K562 (cell line): ENCODE data around the gene SEMA4G. TPM values are rescaled to one million over a fixed set of nuclear protein-coding genes. Genes with fewer than 3 reads are reported as not detected.

Source experiments
- CREB1 ChIP-seq, 2 experiments: sonication (generic) in 1 of 2; formaldehyde crosslinking in 1 of 2; IDR thresholded peaks; 2 replicates each; pipeline versions ENCODE4 v1.6.1 to v1.8.0; 2012 to 2022; ENCODE audit warnings: inconsistent platforms in 1 of 2, mild to moderate bottlenecking in 1 of 2, missing genetic modification reagents in 1 of 2, moderate library complexity in 1 of 2
- NFE2 ChIP-seq: IDR thresholded peaks from 2 replicates; pipeline ENCODE4 v1.6.1; 2014; ENCODE audit warnings: antibody characterized with exemption, low read depth
- NR1H2 ChIP-seq: sonication (generic); formaldehyde crosslinking; IDR thresholded peaks from 2 replicates; pipeline ENCODE4 v1.4.0; 2020; ENCODE audit warnings: mild to moderate bottlenecking, missing genetic modification reagents
- PHF8 ChIP-seq: fragments of 200-600 bp; sonication (generic); IDR thresholded peaks from 2 replicates; pipeline ENCODE4 v1.6.1; 2012; ENCODE audit warnings: mixed run types, mild to moderate bottlenecking, inconsistent platforms, low read length, moderate library complexity, borderline replicate concordance
- RAD51 ChIP-seq: fragments of 450-650 bp; IDR thresholded peaks from 2 replicates; pipeline ENCODE4 v1.7.1; 2016; ENCODE audit warnings: low read depth, mild to moderate bottlenecking, borderline replicate concordance
- RBBP5 ChIP-seq: fragments of 200-600 bp; sonication (generic); IDR thresholded peaks from 2 replicates; pipeline ENCODE4 v1.6.1; 2012; ENCODE audit warnings: borderline replicate concordance, mild to moderate bottlenecking, low read length, control low read depth, inconsistent platforms; ENCODE audit not compliant: insufficient read depth, poor library complexity, severe bottlenecking
- ZNF253 ChIP-seq: fragments of 250-450 bp; sonication (Bioruptor Pico); conservative IDR thresholded peaks from 2 replicates; pipeline ENCODE4 v1.6.1; 2021; ENCODE audit warnings: mild to moderate bottlenecking
- ZNF445 ChIP-seq: fragments of 250-450 bp; sonication (Bioruptor Pico); IDR thresholded peaks from 2 replicates; pipeline ENCODE4 v1.4.0; 2020; ENCODE audit warnings: low read depth, mild to moderate bottlenecking, moderate library complexity
- ZNF766 ChIP-seq: fragments of 200-800 bp; sonication (Bioruptor generic); conservative IDR thresholded peaks from 2 replicates; pipeline ENCODE4 v1.6.1; 2016; ENCODE audit warnings: missing genetic modification characterization, missing compliant biosample characterization
- polyA plus RNA-seq, 8 experiments: library from polyadenylated mRNA; depleted of rRNA in 4 of 8; stranded (reverse) in 5 of 8; unstranded in 3 of 8; fragments of >200 nt; fragmentation: Nextera tagmentation in 2 of 8; fragmentation: Illumina TruSeq in 1 of 8; extraction: Ambion mirVana in 2 of 8; extraction: Trizol in 1 of 8; gene quantifications; 2 replicates each; pipeline versions ENCODE4 v1.2.1 to v1.2.3, GENCODE V29; 2011 to 2014; ENCODE audit warnings: inconsistent platforms in 1 of 8, missing spikeins in 1 of 8
- total RNA-seq, 7 experiments: library from RNA; depleted of rRNA in 6 of 7; stranded (reverse); fragments of >200 nt in 6 of 7; fragmentation: Illumina TruSeq in 2 of 7; extraction: Trizol in 2 of 7; gene quantifications; 2 replicates each; pipeline versions ENCODE4 v1.2.1 to v1.2.3, GENCODE V29; 2011 to 2021; ENCODE audit warnings: low replicate concordance in 1 of 7
- TF ChIP-seq, protein P1 (sequence below): fragments of 450-650 bp; IDR thresholded peaks from 2 replicates; pipeline ENCODE4 v1.6.1; 2016; ENCODE audit warnings: borderline replicate concordance
- TF ChIP-seq, protein P2 (sequence below): fragments of 250-450 bp; sonication (Bioruptor Pico); IDR thresholded peaks from 2 replicates; pipeline ENCODE4 v1.8.0; 2021; ENCODE audit warnings: moderate library complexity, mild to moderate bottlenecking, inconsistent platforms
- TF ChIP-seq, protein P3 (sequence below): sonication (generic); formaldehyde crosslinking; IDR thresholded peaks from 2 replicates; pipeline ENCODE4 v1.8.0; 2022; ENCODE audit warnings: mild to moderate bottlenecking, missing genetic modification reagents
- TF ChIP-seq, protein P4 (sequence below), 3 experiments: fragments of 200-800 bp in 1 of 3; fragments of 250-450 bp in 1 of 3; fragments of 450-650 bp in 1 of 3; sonication (Bioruptor Pico) in 1 of 3; sonication (Bioruptor generic) in 1 of 3; formaldehyde crosslinking in 1 of 3; IDR thresholded peaks; 2 replicates each; pipeline versions ENCODE4 v1.6.1 to v1.8.0; 2016 to 2022; ENCODE audit warnings: mild to moderate bottlenecking in 2 of 3, missing genetic modification characterization in 2 of 3, missing compliant biosample characterization in 1 of 3, moderate library complexity in 1 of 3
- TF ChIP-seq, protein P5 (sequence below): sonication (generic); formaldehyde crosslinking; IDR thresholded peaks from 2 replicates; pipeline ENCODE4 v1.5.0; 2020; ENCODE audit warnings: missing genetic modification reagents

Gene SEMA4G
- total and polyA plus RNA-seq, 9 of the 15 experiments (the other 6 are each of a cell fraction or from before 2014, with no cell fraction given): 0.40 to 7.8 (median 1.8) TPM

DNA sequence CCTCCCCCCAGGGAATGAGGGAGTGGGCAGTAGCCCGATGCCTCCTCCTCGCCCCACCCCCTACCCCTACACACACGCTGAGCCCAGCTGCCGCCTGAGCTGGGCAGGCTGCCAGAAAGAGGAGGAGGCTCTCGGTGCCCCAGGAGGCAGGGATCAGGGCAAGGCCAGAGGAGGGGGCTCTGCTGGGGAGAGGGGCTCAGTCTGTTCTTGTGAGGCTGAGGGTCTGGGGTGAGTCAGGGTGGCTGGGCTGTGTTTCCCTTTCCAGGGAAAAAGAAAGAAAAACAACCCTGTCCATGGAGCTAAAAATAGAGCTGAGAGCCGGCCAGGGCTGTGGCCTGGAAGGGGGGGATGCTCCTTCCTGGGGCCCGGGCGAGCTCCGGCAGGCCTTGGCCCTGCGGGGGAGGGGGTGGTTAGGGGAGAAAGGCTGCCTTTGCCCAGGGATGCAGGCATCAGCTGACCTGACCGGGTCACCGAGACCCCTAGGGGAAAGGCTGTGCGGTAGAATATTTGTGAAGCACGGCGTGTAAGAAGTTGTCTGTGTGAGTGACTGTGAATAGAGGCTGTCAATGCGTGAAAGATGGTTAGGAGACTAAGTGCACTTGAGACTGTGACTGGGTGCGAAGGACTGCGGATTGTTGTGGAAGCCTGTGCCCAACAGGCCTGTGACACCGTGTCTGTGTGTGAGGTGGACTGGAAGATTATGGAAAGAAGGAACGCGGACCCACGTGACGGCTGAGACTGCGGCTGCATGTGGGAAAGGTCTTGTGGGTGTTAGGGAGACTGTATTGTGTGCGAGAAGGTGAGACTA, 29.1 kb downstream of the SEMA4G start (continued):
- TF ChIP-seq CREB1 (IDR thresholded peaks at IDR 0.05) (no peak), CREB1 (CRISPR knock-in tag; IDR thresholded peaks at IDR 0.05) (no peak), NR1H2 (CRISPR knock-in tag) (no peak), ZNF445 (CRISPR knock-in tag) (no peak), ZNF253 (CRISPR knock-in tag) (no peak), RBBP5 (no peak), ZNF766 (CRISPR knock-in tag) (no peak), PHF8 (no peak), NFE2 (no peak), RAD51 (peak; percentile 38; the same call in 1 of the 2 replicates)
- TF ChIP-seq, protein P1, sequence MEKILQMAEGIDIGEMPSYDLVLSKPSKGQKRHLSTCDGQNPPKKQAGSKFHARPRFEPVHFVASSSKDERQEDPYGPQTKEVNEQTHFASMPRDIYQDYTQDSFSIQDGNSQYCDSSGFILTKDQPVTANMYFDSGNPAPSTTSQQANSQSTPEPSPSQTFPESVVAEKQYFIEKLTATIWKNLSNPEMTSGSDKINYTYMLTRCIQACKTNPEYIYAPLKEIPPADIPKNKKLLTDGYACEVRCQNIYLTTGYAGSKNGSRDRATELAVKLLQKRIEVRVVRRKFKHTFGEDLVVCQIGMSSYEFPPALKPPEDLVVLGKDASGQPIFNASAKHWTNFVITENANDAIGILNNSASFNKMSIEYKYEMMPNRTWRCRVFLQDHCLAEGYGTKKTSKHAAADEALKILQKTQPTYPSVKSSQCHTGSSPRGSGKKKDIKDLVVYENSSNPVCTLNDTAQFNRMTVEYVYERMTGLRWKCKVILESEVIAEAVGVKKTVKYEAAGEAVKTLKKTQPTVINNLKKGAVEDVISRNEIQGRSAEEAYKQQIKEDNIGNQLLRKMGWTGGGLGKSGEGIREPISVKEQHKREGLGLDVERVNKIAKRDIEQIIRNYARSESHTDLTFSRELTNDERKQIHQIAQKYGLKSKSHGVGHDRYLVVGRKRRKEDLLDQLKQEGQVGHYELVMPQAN: peak; percentile 44; the same call in 1 of the 2 replicates
- TF ChIP-seq, protein P2, sequence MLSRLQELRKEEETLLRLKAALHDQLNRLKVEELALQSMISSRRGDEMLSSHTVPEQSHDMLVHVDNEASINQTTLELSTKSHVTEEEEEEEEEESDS: no peak
- TF ChIP-seq, protein P3, sequence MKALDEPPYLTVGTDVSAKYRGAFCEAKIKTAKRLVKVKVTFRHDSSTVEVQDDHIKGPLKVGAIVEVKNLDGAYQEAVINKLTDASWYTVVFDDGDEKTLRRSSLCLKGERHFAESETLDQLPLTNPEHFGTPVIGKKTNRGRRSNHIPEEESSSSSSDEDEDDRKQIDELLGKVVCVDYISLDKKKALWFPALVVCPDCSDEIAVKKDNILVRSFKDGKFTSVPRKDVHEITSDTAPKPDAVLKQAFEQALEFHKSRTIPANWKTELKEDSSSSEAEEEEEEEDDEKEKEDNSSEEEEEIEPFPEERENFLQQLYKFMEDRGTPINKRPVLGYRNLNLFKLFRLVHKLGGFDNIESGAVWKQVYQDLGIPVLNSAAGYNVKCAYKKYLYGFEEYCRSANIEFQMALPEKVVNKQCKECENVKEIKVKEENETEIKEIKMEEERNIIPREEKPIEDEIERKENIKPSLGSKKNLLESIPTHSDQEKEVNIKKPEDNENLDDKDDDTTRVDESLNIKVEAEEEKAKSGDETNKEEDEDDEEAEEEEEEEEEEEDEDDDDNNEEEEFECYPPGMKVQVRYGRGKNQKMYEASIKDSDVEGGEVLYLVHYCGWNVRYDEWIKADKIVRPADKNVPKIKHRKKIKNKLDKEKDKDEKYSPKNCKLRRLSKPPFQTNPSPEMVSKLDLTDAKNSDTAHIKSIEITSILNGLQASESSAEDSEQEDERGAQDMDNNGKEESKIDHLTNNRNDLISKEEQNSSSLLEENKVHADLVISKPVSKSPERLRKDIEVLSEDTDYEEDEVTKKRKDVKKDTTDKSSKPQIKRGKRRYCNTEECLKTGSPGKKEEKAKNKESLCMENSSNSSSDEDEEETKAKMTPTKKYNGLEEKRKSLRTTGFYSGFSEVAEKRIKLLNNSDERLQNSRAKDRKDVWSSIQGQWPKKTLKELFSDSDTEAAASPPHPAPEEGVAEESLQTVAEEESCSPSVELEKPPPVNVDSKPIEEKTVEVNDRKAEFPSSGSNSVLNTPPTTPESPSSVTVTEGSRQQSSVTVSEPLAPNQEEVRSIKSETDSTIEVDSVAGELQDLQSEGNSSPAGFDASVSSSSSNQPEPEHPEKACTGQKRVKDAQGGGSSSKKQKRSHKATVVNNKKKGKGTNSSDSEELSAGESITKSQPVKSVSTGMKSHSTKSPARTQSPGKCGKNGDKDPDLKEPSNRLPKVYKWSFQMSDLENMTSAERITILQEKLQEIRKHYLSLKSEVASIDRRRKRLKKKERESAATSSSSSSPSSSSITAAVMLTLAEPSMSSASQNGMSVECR: no peak; the same call in 1 of the 2 replicates
- TF ChIP-seq, protein P4, sequence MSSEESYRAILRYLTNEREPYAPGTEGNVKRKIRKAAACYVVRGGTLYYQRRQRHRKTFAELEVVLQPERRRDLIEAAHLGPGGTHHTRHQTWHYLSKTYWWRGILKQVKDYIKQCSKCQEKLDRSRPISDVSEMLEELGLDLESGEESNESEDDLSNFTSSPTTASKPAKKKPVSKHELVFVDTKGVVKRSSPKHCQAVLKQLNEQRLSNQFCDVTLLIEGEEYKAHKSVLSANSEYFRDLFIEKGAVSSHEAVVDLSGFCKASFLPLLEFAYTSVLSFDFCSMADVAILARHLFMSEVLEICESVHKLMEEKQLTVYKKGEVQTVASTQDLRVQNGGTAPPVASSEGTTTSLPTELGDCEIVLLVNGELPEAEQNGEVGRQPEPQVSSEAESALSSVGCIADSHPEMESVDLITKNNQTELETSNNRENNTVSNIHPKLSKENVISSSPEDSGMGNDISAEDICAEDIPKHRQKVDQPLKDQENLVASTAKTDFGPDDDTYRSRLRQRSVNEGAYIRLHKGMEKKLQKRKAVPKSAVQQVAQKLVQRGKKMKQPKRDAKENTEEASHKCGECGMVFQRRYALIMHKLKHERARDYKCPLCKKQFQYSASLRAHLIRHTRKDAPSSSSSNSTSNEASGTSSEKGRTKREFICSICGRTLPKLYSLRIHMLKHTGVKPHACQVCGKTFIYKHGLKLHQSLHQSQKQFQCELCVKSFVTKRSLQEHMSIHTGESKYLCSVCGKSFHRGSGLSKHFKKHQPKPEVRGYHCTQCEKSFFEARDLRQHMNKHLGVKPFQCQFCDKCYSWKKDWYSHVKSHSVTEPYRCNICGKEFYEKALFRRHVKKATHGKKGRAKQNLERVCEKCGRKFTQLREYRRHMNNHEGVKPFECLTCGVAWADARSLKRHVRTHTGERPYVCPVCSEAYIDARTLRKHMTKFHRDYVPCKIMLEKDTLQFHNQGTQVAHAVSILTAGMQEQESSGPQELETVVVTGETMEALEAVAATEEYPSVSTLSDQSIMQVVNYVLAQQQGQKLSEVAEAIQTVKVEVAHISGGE (CRISPR knock-in tag; IDR thresholded peaks at IDR 0.05): 0 out of 6 replicates have a peak, but pooled peaks of 1 of the 3 experiments have one; percentile 29
- TF ChIP-seq, protein P5, sequence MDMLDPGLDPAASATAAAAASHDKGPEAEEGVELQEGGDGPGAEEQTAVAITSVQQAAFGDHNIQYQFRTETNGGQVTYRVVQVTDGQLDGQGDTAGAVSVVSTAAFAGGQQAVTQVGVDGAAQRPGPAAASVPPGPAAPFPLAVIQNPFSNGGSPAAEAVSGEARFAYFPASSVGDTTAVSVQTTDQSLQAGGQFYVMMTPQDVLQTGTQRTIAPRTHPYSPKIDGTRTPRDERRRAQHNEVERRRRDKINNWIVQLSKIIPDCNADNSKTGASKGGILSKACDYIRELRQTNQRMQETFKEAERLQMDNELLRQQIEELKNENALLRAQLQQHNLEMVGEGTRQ (CRISPR knock-in tag): peak; percentile 52
